NCI-H526 treated with DMSO at 0.1 percent for 48 hours (cell line): ENCODE results near the gene IL17D.
A peak's percentile ranks its signal among the peaks of the same experiment; 100 is the strongest.

Experiments used
- DNase-seq: peaks from one replicate; lab custom pipeline; 2025; lab: John Stamatoyannopoulos, UW

IL17D gene

DNA sequence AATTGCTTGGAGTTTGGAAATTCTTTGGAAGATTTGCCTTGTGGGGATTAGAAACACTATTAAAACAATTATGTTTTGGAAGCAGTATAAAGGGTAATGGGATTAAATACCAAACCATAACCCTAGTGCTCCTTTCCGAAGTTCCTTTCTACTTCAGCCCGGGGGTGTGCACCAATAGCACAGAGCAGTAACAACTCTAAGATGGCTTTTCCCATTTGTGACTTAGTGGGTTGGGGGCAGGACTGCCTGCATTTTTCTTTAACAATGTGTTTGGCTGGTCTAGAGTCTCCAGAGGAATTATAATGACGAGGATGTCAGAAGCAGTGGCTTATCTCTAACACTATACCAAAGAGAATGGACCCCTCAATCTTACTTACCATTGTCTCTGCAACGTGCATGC lies 11.9 kb upstream of the IL17D start:
- no peak for DNase-seq

DNA sequence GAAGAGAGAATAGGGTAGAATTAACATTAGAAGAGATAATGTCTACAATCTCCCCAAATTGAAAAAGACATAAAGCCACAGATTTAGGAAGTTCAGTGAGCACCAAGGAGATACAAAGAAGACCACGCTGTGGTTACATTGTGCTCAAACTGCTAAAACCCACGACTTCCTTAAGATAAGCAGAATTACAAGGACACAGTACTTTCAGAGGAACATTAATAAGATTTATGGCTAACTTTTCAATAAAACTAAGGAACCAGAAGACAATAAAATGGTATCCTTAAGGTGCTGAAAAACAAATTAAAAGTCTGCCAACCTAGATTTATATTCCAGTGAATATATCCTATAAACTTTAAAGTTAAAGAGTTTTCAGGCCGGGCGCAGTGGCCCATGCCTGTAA lies 7.4 kb upstream of the IL17D start:
- no peak for DNase-seq

DNA sequence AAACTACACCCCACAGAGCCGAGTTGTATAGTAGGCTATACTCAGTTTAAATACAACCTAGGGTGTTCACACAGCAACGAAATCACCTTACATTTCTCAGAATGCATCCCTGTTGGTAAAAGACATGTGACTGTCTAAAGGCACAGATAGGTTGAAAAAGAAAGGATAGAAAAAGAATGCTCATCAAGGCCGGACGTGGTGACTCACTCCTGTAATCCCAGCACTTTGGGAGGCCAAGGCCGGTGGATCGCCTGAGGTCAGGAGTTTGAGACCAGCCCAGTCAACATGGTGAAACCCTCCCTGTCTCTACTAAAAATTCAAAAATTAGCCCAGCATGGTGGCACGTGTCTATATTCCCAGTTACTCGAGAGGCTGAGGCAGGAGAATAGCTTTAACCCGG lies 3.8 kb upstream of the IL17D start:
- DNase-seq = no peak

DNA sequence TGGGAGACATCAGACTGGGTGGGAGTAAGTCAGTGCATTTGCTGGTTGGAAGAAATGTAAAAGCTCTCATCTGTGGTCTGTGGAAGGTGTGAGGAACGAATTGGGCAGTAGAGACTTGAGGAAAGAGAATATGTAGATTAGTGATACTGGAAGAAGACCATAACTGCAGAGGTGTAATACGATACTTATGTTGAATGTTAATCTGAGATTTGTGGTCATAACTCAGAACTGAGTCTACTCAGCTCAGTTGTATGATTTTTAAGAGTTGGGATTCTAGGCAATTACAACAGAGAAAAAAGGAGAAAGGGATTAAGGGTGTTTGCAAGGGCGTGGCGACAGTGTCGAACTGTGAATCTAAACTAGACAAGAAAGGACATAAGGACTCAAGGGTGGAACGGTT lies 3.2 kb upstream of the IL17D start:
- DNase-seq = no peak

DNA sequence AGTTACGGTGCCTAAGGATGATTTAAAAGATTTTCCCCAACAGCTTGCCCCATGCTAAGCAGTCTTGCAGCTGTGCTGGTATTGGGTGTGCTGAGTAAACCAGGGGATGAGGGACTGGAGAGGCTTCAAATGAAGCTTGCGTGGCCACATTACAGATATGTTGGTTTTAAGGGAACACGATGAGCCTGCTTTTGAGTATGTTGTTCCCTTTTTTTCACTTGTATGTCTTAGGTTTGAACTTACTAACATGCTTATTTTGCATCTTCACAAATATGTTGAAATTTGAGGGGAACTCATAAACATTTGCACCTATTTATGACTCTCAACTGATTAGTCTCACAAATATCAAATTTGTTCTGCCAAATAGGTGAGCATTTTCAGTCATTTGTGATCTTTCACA lies 2.0 kb upstream of the IL17D start:
- DNase-seq = no peak

- peak; percentile 40 for DNase-seq
Observed at GRCh38 chr13:20702530-20702914, 977 bp upstream of the IL17D start.

DNA sequence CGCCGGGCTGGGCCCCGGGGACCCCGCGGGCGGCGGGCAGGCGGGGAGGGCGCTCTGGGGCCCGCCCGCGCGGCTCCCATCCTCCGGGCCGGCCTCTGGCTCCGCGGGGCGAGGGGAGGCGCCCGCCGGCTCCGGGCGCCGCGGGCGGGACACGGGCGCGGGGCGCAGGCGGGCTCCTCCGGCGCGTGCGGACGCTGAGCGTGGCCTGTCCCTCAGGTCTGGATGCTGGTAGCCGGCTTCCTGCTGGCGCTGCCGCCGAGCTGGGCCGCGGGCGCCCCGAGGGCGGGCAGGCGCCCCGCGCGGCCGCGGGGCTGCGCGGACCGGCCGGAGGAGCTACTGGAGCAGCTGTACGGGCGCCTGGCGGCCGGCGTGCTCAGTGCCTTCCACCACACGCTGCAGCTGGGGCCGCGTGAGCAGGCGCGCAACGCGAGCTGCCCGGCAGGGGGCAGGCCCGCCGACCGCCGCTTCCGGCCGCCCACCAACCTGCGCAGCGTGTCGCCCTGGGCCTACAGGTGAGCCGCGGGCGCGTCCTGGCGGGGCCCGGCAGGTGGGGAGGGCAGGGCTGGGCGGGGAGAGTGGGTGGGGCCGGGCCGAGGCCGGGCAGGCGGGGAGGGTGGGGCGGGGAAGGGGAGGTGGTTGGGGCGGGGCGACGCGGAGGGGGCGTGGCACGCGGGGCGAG lies 420 bp downstream of the IL17D start:
- peak; percentile 80 for DNase-seq

DNA sequence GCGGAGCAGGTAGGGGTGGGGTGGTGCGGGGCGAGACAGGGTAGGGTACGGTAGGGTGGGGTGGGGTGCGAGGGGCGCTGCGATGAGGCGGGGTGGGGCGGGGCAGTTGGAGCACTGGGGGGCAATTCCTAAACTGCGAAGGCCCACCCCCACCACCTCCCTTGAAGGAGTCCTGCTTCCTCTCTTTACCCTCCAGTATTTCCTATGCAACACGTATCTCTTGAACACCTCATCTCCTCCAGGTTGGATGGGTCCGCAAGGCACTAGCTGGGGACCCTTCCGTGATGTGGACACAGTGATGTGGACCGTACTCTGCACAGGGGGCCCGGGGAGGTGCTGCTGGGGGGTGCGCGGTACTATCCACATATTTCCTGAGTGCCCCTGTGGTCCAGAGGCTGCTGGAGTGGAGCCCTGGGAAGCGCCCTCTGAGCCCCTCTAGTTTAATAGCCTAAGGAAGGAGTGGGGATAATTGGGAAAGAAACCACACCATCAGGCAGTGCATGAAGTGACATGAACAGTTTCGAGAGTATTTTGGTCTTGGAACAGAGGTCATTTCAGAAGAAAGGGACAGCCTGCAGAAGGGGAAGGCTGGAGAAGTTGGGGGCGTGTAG lies 1.1 kb downstream of the IL17D start:
- DNase-seq = peak; percentile 59

DNA sequence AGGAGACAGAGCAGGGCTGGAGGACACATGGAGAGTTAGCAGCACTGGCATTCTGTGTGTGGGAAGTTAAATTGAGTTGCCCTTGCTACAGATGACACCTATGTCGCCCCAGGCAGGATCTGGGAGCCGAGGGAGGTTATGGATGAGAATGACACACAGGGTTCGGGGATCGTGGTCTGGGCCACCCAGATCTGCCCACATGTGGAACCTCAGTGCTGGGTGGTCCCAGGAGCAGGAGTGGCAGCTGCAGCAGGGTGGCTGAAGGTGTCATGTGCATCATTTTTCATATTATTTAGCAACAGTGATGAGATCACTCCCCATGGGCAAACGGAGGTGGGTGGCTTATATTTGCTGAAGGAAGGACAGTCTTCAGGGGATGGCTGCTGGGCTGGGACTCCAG lies 3.2 kb downstream of the IL17D start:
- DNase-seq = no peak

DNA sequence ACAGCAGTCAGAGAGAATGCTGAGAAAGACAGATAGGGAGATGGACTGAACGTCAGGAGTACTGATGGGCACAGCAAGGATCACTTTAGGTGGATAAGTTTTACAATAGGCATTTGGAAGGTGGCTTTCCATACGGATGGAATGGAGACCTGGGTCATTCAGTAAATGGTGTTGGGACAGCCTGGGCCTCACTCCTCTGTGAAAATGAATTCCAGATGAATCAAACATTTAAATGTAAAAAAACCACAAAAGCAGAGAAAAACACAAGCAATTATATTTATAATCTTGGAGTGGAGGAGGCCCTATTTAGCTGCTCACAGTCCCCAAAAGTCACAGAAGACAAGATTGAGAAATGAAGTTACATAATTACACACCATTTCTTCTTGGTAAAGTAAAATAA lies 4.7 kb downstream of the IL17D start:
- no peak for DNase-seq

DNA sequence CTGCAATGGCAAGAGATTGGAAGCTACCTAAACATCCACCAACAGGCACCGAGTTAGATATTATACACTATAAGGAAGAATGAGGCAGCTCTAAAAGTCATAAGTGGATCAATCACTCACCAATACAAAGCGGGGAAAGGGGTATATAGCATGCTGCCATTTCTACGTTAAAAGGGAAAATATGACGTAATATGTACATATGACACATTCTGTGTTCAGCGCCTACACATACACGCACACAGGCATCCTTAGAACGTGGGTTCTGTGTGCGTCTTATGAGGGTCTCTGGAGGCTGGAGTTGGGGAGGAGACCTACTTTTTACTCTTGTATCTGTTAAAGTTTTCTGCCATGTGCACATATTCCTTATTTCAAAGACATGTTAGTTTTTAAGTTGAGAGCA lies 5.9 kb downstream of the IL17D start:
- DNase-seq = no peak

- DNase-seq = no peak
Observed at GRCh38 chr13:20709782-20710181, 6.3 kb downstream of the IL17D start.

GRCh38 chr13:20711301-20712044 lies 8.0 kb downstream of the IL17D start:
- DNase-seq = no peak

GRCh38 chr13:20713014-20713376 lies 9.5 kb downstream of the IL17D start:
- DNase-seq = no peak

DNA sequence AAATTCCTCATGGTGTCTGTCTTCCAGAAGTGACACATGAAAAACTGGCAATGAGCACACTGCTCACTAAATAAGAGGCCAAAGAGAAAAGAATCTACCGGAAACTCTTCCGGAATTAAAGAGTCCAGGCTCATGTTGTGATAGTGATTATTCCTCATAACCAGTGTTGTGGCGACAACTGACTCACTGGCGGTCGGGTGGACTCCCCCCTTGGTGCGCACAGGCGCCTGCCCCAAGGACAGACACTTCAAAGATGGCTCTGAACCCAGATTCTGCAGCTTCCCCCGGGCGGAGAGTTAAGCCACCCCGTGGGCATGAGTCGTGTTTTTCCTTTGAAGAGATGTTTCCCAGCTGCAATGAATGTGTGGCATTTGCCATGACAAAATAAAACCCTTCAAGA lies 10.3 kb downstream of the IL17D start:
- no peak for DNase-seq

GRCh38 chr13:20714161-20714560 lies 10.7 kb downstream of the IL17D start:
- DNase-seq = no peak

DNA sequence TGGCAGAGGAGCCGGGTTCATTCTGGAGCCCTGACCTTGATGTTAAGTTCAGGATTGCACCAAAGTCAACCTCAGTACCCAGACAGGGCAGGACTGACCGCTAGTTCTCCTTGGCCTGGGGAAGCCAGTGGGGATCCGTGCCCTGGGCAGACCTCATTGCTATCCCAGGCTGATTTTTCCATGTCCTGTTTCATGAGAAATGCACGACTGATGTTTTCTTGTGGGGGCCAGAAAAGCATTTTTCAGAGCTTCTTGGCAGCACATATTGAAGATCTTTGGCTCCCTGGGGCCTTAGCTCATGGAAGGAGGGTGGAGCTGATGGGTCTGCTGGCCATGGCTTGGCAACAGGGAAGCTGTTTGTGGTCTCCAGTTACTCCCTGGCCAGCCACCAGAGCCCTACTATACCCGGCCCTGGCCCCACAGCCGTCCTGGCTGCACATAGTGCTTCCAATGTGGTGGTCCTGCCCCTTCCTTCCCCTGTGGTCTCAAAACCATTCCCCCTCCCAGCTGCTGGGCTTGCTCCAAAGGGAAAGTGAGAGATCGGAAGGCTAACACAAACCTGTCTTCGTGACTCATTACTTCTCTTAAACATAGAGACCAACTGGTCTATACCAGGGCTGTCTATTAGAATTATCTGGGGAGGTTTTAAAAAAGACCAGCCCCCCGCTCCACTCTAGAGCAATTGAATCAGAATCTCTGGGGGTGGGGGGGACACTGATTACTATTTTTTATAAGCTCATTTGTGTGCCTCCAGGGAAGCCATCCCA lies 11.2 kb downstream of the IL17D start:
- DNase-seq = no peak

- no peak for DNase-seq
Observed at GRCh38 chr13:20715330-20715712, 11.8 kb downstream of the IL17D start.

DNA sequence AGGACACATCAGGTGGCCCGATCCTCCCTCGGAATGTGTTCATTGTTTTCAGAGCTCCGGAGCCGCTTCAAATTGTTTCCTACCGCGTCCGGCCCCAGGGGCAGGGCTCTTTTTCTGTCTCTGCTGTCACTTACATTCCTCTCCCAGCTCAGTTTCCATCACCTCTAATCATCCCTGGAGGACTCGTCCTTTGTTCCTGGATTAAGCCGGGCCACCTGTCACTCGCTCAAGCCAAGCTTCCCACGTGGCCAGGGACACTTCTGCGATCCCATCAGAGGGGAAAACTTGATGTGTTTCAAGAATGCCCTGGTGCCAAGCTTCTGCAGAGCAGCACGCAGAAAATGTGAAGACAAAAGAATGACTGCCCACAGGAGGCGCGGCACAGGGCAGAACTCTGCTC lies 13.5 kb downstream of the IL17D start:
- no peak for DNase-seq

- DNase-seq = no peak
Observed at GRCh38 chr13:20717581-20718542, 14.4 kb downstream of the IL17D start.

GRCh38 chr13:20718958-20719566 lies 15.6 kb downstream of the IL17D start:
- DNase-seq = no peak
